Measurements from ENCODE around the gene CLP1.

GRCh38 chr11:57640068-57640800 is 17.3 kb upstream of the CLP1 start:
- TF ChIP-seq POLR2A (IDR thresholded peaks at IDR 0.05; ENCODE audit: extremely low read depth, insufficient read length) (no peak), MYC (IDR thresholded peaks at IDR 0.05; ENCODE audit: low read depth, low read length) (no peak)
- TF ChIP-seq, protein P1, sequence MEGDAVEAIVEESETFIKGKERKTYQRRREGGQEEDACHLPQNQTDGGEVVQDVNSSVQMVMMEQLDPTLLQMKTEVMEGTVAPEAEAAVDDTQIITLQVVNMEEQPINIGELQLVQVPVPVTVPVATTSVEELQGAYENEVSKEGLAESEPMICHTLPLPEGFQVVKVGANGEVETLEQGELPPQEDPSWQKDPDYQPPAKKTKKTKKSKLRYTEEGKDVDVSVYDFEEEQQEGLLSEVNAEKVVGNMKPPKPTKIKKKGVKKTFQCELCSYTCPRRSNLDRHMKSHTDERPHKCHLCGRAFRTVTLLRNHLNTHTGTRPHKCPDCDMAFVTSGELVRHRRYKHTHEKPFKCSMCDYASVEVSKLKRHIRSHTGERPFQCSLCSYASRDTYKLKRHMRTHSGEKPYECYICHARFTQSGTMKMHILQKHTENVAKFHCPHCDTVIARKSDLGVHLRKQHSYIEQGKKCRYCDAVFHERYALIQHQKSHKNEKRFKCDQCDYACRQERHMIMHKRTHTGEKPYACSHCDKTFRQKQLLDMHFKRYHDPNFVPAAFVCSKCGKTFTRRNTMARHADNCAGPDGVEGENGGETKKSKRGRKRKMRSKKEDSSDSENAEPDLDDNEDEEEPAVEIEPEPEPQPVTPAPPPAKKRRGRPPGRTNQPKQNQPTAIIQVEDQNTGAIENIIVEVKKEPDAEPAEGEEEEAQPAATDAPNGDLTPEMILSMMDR (IDR thresholded peaks at IDR 0.05; ENCODE audit: low read depth, low read length), result no peak
- TF ChIP-seq, protein P2, sequence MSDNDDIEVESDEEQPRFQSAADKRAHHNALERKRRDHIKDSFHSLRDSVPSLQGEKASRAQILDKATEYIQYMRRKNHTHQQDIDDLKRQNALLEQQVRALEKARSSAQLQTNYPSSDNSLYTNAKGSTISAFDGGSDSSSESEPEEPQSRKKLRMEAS (IDR thresholded peaks at IDR 0.05; ENCODE audit: low read depth, low read length), result no peak

All from NB4 (cell line).